HepG2 (cell line): Measurements from ENCODE around the gene STX2. TPM values are rescaled to one million over a fixed set of nuclear protein-coding genes. Genes with fewer than 3 reads are reported as not detected.

ENCODE experiments used
- ARID2 ChIP-seq: sonication (generic); formaldehyde crosslinking; IDR thresholded peaks from 2 replicates; pipeline ENCODE4 v1.8.1; 2022; ENCODE audit warnings: mild to moderate bottlenecking, missing genetic modification reagents, borderline replicate concordance
- HHEX ChIP-seq: IDR thresholded peaks from 2 replicates; pipeline ENCODE4 v1.6.1; 2016; ENCODE audit warnings: control low read depth
- MLXIP ChIP-seq: sonication (generic); formaldehyde crosslinking; IDR thresholded peaks from 2 replicates; pipeline ENCODE4 v1.9.0; 2021; ENCODE audit warnings: missing genetic modification reagents, borderline replicate concordance
- NFRKB ChIP-seq: fragments of 450-650 bp; IDR thresholded peaks from 2 replicates; pipeline ENCODE4 v1.6.1; 2017
- NR3C1 ChIP-seq: sonication (generic); formaldehyde crosslinking; IDR thresholded peaks from 2 replicates; pipeline ENCODE4 v1.4.0; 2020; ENCODE audit warnings: missing genetic modification reagents
- NRL ChIP-seq: sonication (generic); formaldehyde crosslinking; IDR thresholded peaks from 2 replicates; pipeline ENCODE4 v1.5.0; 2020; ENCODE audit warnings: missing genetic modification reagents, mild to moderate bottlenecking, moderate library complexity, borderline replicate concordance
- PITX1 ChIP-seq: sonication (generic); formaldehyde crosslinking; IDR thresholded peaks from 2 replicates; pipeline ENCODE4 v1.5.1; 2020; ENCODE audit warnings: mild to moderate bottlenecking, missing genetic modification reagents
- PRMT3 ChIP-seq: sonication (generic); formaldehyde crosslinking; IDR thresholded peaks from 2 replicates; pipeline ENCODE4 v1.8.1; 2022; ENCODE audit warnings: low read depth, mild to moderate bottlenecking, moderate library complexity, missing genetic modification reagents, borderline replicate concordance
- REXO4 ChIP-seq: sonication (generic); formaldehyde crosslinking; IDR thresholded peaks from 2 replicates; pipeline ENCODE4 v1.8.0; 2022; ENCODE audit warnings: missing genetic modification reagents, mild to moderate bottlenecking, borderline replicate concordance
- SALL2 ChIP-seq: sonication (generic); formaldehyde crosslinking; IDR thresholded peaks from 2 replicates; pipeline ENCODE4 v1.8.1; 2023; ENCODE audit warnings: mild to moderate bottlenecking, missing genetic modification reagents, inconsistent platforms
- SNAPC4 ChIP-seq: sonication (generic); formaldehyde crosslinking; IDR thresholded peaks from 2 replicates; pipeline ENCODE4 v1.4.0; 2020; ENCODE audit warnings: mild to moderate bottlenecking, missing genetic modification reagents
- SRF ChIP-seq: IDR thresholded peaks from 2 replicates; pipeline ENCODE4 v1.6.1; 2011; ENCODE audit warnings: mild to moderate bottlenecking, low read depth, low read length, moderate library complexity
- TAF15 ChIP-seq: fragments of 200-400 bp; formaldehyde crosslinking; IDR thresholded peaks from one replicate; pipeline ENCODE4 v1.6.1; 2018; ENCODE audit warnings: mild to moderate bottlenecking, low read depth, low read length; ENCODE audit not compliant: poor library complexity, severe bottlenecking
- ZBTB1 ChIP-seq: sonication (generic); formaldehyde crosslinking; IDR thresholded peaks from 2 replicates; pipeline ENCODE4 v1.4.0; 2020; ENCODE audit warnings: missing genetic modification reagents, borderline replicate concordance
- ZKSCAN8 ChIP-seq: IDR thresholded peaks from 2 replicates; pipeline ENCODE4 v1.6.1; 2016; ENCODE audit warnings: borderline replicate concordance, missing genetic modification reagents, missing compliant biosample characterization
- ZNF382 ChIP-seq: sonication (generic); formaldehyde crosslinking; IDR thresholded peaks from 2 replicates; pipeline ENCODE4 v1.5.0; 2020; ENCODE audit warnings: missing genetic modification reagents, mild to moderate bottlenecking, borderline replicate concordance
- ZNF510 ChIP-seq: sonication (generic); formaldehyde crosslinking; IDR thresholded peaks from 2 replicates; pipeline ENCODE4 v1.4.0; 2020; ENCODE audit warnings: low read depth, mild to moderate bottlenecking, missing genetic modification reagents
- ZNF589 ChIP-seq: sonication (generic); formaldehyde crosslinking; conservative IDR thresholded peaks from 2 replicates; pipeline ENCODE4 v1.8.0; 2022; ENCODE audit warnings: mild to moderate bottlenecking, moderate library complexity, missing genetic modification reagents
- ZNF737 ChIP-seq: sonication (generic); formaldehyde crosslinking; IDR thresholded peaks from 2 replicates; pipeline ENCODE4 v1.5.0; 2020; ENCODE audit warnings: missing genetic modification reagents, mild to moderate bottlenecking, borderline replicate concordance
- ZNF781 ChIP-seq: sonication (generic); formaldehyde crosslinking; IDR thresholded peaks from 2 replicates; pipeline ENCODE4 v1.5.1; 2020; ENCODE audit warnings: borderline replicate concordance, mild to moderate bottlenecking, missing genetic modification reagents; ENCODE audit errors: not compliant biosample characterization
- polyA plus RNA-seq, 8 experiments: library from polyadenylated mRNA; depleted of rRNA in 3 of 8; stranded (reverse) in 7 of 8; unstranded in 1 of 8; fragments of >200 nt; fragmentation: Illumina TruSeq in 4 of 8; extraction: Trizol in 4 of 8; gene quantifications; 2 replicates each; pipeline versions ENCODE4 v1.2.1 to v1.2.3, GENCODE V29; 2011 to 2016; ENCODE audit warnings: low read depth in 4 of 8, missing spikeins in 1 of 8, mixed read lengths in 1 of 8; ENCODE audit not compliant: insufficient read depth in 1 of 8
- total RNA-seq, 5 experiments: library from RNA; depleted of rRNA; stranded (reverse); fragments of >200 nt; fragmentation: Illumina TruSeq; extraction: Trizol; gene quantifications; 2 replicates each; pipeline ENCODE4 v1.2.3, GENCODE V29; 2016; ENCODE audit warnings: low read depth in 1 of 5

The STX2 gene
- total and polyA plus RNA-seq, 2 of the 13 experiments (the other 11 are each of a cell fraction or from before 2014, with no cell fraction given), result 13.4 to 25.1 TPM

GRCh38 chr12:130871286-130872178, 32.5 kb upstream of the STX2 start, which contains the start of gene RAN (continued):
- TF ChIP-seq PRMT3 (CRISPR knock-in tag) (no peak; the same call in 1 of the 2 replicates), ZBTB1 (CRISPR knock-in tag) (no peak), NRL (CRISPR knock-in tag) (no peak; the same call in 1 of the 2 replicates), ZNF781 (no peak), SALL2 (CRISPR knock-in tag) (peak; percentile 66; the same call in 1 of the 2 replicates), NFRKB (no peak), ZNF510 (CRISPR knock-in tag) (no peak), ZKSCAN8 (no peak), TAF15 (no peak), ARID2 (CRISPR knock-in tag) (no peak), REXO4 (CRISPR knock-in tag) (no peak), MLXIP (CRISPR knock-in tag) (peak; percentile 59; the same call in 1 of the 2 replicates), ZNF737 (CRISPR knock-in tag) (no peak), PITX1 (CRISPR knock-in tag) (no peak), ZNF589 (0 out of 2 replicates have a peak, but pooled peaks have one; percentile 24), SRF (no peak), SNAPC4 (CRISPR knock-in tag) (no peak), NR3C1 (CRISPR knock-in tag) (no peak), ZNF382 (CRISPR knock-in tag) (no peak), HHEX (CRISPR knock-in tag) (no peak)
